A549 (cell line): Measurements from ENCODE around the gene ANKHD1.

Source experiments
- BCL3 ChIP-seq: fragments of >200 bp; sonication (Bioruptor Twin); formaldehyde crosslinking; IDR thresholded peaks from 3 replicates; pipeline ENCODE4 v1.6.1; 2016
- CEBPB ChIP-seq, 2 experiments: fragments of >200 bp in 1 of 2; sonication (Bioruptor Twin) in 1 of 2; formaldehyde crosslinking in 1 of 2; IDR thresholded peaks; 2 replicates each; pipeline ENCODE4 v1.6.1; 2012 to 2016
- CHD2 ChIP-seq: fragments of 150-350 bp; IDR thresholded peaks from 2 replicates; pipeline ENCODE4 v1.6.1; 2014; ENCODE audit warnings: low read length; ENCODE audit not compliant: partially characterized antibody
- CTCF ChIP-seq: fragments of >200 bp; sonication (Bioruptor Twin); formaldehyde crosslinking; IDR thresholded peaks from 3 replicates; pipeline ENCODE4 v1.5.1; 2016
- FOSL2 ChIP-seq, 2 experiments: fragments of 450-650 bp in 1 of 2; fragments of >200 bp in 1 of 2; sonication (Bioruptor Twin) in 1 of 2; formaldehyde crosslinking; IDR thresholded peaks; 2 replicates each; pipeline versions ENCODE4 v1.5.0 to v1.6.1; 2016 to 2020; ENCODE audit warnings: mild to moderate bottlenecking in 1 of 2, moderate library complexity in 1 of 2
- JUN ChIP-seq, 2 experiments: fragments of >200 bp; sonication (Bioruptor Twin); formaldehyde crosslinking; IDR thresholded peaks; 2 replicates in 1 of 2; 3 replicates in 1 of 2; pipeline ENCODE4 v1.6.1; 2016 to 2017
- MAZ ChIP-seq: fragments of 150-350 bp; IDR thresholded peaks from 2 replicates; pipeline ENCODE4 v1.6.1; 2014; ENCODE audit warnings: antibody characterized with exemption, low read depth, low read length, borderline replicate concordance
- POLR2A ChIP-seq: IDR thresholded peaks from 2 replicates; pipeline ENCODE4 v1.6.1; 2012; ENCODE audit warnings: mild to moderate bottlenecking, low read length

DNA sequence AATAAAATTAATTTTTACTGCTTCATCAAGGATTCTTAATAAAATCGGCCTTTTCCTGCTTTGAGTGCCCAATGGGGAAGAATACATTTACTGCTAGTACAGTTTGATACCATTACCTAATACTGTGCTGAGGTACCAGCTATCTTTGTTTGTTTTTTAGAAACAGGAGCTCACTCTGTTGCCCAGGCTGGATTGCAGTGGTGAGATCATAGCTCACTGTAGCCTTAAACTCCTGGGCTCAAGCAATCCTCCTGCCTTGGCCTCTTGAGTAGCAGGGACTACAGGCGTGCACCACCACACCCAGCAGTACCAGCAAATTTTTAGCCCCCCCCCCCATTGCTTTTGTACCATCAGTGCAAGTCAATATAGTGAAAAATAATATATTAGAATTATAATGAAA lies 13.6 kb upstream of the ANKHD1 start:
- TF ChIP-seq FOSL2 (IDR thresholded peaks at IDR 0.05) (no peak), FOSL2 (CRISPR knock-in tag; IDR thresholded peaks at IDR 0.05) (no peak), CHD2 (no peak), JUN (IDR thresholded peaks at IDR 0.05) (no peak), CEBPB (IDR thresholded peaks at IDR 0.05) (no peak), POLR2A (no peak), BCL3 (no peak), MAZ (no peak), CTCF (no peak)
